ENCODE results near the gene MARS1.
"Not testable (repeated sequence)": the region's sequence is repeated elsewhere in the genome, so short reads cannot be mapped to it uniquely, and the experiment has no call there.

Gene MARS1

DNA sequence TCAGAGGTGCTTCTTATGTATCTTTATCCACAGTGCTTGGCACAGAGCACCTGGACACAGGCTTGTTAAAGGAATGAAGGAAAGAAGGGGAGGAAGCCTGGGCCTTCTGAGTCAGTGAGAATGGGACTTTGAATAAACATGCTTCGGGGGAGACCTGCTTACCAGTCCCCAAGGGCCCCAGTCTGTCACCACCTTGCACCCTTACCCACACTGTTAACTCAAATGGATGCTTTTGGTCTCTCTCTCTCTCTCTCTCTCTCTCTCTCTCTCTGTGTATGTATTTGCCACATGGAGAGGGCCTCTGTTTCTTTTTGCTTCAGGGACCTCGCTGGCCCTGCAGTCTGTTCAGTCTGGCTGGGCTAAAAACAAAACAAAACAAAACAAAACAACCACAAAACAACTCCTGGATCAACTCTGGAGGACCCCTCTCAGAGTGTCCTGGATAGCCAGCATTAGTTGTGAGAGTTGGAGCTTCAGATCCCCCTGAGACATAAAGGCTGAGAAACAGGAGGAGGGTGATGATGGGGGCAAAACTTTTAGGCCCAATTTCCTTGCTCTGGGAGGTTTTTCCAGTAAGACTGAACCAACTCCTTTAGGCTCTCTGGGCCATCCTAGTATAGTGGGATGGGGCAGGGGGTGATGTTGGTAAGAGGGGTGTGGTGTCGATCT is 63.9 kb downstream of the MARS1 start:
- DNase-seq (ENCODE audit: low read depth), result no peak

DNA sequence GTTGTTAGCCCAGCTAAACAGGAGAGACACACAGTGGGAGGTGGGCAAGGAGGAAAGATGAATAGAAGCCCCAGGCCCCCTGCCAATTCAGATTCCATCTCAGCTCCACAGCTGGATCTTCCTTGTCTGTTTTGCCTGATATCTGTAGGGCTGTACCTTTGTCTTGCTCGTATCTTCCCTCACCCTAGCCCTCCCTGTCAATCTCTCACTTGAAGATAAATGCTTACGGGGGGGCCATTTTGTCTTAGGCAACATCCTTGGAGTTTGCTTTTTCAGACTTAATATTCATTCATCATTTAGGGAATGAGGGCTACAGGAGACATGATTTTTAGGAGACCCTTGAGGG is 64.4 kb downstream of the MARS1 start:
- no peak for DNase-seq (ENCODE audit: low read depth)

DNA sequence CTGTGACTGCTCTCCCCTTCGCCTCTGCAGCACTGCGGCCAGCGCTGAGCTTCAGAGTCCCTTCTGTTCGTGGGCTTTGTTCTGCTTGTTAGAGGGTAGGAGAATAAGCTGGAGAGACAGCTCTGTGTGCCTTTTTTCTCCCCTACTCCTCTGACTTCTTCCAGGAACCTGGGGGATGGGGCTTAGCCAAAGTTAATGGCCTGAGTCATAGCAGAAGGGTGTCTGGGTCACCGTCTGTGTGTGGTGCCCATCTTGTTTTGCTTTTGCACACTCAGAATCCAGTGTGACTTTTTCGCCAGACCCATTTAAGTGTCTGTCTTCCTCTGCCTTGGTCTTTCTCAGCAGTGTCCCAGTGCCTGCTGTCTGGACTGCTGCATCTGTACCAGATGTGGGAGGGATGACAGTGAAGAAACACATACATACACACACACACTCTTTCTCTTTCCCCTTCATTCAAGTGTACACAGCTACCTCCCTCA is 65.0 kb downstream of the MARS1 start:
- DNase-seq (ENCODE audit: low read depth), result no peak

DNA sequence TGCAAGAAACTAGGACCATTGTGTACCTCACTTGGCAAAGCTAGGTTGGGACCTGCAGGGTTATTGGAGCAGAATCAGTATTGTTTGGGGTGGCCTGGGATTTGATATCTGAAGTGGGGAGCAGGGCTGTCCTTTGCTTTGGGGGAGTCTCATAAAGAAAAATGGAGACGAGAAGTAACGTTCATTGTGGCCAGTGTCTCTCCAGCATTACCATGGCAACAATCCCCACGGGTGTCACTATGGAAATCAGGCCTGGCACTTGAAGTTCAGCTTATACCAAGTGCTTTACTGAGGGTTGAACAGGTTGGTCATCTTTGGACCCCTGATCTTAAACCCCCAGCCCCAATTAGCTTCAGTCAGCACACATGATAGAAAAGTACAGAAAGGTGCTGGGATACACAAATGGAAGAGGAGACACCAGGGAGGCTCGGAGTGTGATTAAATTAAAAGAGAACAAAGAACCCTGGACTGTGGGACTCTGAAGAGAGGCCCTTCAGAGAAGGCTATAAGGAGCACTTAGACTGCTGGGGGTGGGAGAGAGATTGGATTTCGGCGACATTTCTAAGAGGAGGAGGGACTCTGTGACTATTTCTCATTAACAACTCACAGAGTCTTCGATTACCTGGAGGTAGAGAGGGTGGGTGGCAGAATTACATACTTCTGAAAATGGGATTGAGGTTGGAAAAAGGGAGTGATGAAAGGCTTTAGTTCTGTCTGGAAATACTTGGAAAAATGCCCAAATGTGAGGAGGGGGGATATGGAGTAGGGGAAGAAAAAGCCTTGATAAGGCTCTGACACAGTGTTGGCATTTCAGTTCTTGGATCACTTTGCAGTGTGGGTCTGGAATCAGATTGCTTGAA is 65.7 kb downstream of the MARS1 start:
- DNase-seq (ENCODE audit: low read depth), result no peak

DNA sequence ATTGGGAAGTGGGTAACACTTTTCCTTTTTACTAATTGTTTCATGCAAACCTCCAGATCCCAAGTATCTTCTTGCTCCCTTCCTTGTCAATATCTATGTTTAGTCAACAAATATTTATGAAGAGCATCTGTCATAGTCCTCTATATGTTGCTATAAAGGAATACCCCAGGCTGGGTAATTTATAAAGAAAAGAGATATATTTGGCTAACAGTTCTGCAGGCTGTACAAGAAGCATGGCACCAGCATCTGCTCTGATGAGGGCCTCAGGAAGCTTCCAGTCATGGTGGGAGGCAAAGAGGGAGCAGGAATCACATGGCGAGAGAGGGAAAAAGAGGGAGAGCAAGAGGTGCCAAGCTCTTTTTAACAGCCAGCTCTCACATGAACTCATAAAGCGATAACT is 66.6 kb downstream of the MARS1 start:
- DNase-seq (ENCODE audit: low read depth), result no peak

DNA sequence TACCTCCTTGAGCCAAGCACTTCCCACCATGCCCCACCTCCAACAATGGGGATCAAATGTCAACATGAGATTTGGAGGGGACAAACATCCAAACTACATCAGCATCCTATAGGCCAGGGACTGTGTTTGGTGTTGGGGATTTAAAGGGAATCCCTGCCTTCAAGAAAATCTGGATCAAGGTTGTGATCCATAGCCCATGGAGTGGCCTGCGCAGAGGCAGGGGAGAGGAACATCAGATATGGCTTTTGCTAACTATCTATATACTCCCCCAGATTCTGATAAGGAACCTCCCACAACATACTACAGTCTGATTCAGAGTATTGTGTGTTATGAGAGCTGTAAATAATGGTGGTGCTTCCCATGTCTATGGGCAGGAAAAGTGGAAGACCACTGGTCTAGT is 67.0 kb downstream of the MARS1 start:
- no peak for DNase-seq (ENCODE audit: low read depth)

DNA sequence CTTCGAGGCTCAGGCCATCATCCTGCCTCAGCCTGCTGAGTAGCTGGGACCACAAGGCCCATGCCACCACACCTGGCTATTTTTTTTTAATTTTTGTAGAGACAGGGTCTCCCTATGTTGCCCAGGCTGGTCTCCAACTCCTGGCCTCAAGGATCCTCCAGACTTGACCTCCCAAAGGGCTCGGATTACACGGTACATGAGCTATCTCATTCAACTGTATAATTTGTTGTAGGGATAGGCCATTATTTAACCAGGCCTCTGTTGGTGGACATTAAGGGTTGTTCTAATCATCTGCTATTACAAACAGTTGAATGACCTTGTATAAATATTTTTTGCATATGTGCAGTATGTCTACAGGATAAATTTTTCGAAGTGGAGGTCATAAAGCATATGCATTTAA is 71.0 kb downstream of the MARS1 start:
- DNase-seq (ENCODE audit: low read depth), result no peak

DNA sequence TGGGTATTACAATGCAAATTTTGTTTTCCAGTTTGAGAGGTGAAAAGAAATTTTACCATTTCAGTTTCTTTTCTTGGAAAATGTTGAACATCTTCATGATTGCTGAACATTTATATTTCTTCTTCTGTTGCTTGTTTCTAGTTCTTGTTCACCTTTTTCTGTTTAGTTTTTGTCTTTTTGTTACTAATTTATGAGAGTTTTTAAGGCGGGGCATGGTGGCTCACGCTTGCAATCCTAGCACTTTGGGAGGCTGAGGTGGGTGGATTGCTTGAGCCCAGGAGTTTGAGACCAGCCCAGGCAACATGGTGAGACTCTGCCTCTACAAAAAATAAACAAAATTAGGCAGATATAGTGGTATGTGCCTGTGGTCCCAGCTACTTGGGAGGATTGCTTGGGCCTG is 72.6 kb downstream of the MARS1 start:
- no peak for DNase-seq (ENCODE audit: low read depth)

DNA sequence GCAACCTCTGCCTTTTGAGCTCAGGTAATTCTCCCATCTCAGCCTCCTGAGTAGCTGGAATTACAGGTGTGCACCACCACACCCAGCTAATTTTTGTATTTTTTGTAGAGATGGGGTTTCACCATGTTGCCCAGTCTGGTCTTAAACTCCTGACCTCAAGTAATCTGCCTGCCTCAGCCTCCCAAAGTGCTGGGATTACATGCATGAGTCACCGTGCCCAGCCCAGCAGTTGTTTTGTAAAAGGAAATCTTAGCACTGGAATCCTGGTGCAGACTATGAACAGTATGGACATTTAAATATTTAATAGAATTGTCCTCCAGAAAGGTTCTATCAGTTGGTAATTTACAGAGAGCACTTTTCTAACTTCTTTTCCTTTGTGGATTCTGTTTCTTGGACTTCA is 73.2 kb downstream of the MARS1 start:
- DNase-seq (ENCODE audit: low read depth), result not testable (repeated sequence)

DNA sequence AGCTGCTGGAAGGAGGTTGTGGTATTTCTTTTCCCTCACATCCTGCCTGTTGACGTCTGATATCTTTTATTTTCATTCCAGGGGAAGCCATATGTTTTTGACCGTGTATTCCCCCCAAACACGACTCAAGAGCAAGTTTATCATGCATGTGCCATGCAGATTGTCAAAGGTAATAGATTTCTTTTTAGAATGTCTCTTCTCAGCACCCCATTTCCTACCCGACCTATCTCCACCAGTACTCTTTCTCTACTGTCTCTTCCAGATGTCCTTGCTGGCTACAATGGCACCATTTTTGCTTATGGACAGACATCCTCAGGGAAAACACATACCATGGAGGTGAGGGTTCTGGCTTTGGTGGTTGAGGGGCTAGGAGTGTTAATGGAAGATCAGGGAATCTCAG is 75.5 kb downstream of the MARS1 start:
- no peak for DNase-seq (ENCODE audit: low read depth)

DNA sequence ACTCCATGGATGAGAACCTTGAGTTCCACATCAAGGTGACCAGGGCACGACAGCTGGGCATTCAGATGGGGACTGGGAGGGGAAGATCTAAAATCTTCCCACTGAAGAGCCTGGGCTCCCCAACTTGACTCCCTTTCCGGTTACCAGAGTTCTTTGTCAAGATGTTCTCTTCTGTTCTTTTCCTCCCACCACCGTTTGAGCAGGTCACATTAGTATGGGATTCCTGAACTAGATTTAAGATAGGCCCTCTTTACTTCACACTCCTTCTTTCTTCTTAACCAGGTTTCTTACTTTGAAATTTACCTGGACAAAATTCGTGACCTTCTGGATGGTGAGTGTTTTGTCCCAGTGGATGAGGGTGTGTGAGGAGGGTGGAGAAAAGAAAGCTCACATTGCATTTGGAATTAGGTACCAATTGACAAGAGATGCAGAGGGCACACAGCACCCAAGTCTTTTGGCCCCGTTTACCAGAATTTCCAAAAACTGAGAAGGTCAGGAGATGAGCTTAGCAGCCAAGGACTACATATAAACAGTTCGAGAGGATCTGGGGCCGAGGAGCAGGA is 76.4 kb downstream of the MARS1 start:
- no peak for DNase-seq (ENCODE audit: low read depth)

Data from activated T-cell treated with anti-CD3 and anti-CD28 coated beads for 24 hours (primary cell).